GM19467 (cell line): ENCODE measurements around the gene MOCS1.

Experiments
- ATAC-seq: cut with Tn5 transposase; IDR thresholded peaks from one replicate; pipeline ENCODE4 v1.9.1; 2021; ENCODE audit warnings: mild to moderate bottlenecking, moderate library complexity; ENCODE audit not compliant: unreplicated experiment

The MOCS1 gene

DNA sequence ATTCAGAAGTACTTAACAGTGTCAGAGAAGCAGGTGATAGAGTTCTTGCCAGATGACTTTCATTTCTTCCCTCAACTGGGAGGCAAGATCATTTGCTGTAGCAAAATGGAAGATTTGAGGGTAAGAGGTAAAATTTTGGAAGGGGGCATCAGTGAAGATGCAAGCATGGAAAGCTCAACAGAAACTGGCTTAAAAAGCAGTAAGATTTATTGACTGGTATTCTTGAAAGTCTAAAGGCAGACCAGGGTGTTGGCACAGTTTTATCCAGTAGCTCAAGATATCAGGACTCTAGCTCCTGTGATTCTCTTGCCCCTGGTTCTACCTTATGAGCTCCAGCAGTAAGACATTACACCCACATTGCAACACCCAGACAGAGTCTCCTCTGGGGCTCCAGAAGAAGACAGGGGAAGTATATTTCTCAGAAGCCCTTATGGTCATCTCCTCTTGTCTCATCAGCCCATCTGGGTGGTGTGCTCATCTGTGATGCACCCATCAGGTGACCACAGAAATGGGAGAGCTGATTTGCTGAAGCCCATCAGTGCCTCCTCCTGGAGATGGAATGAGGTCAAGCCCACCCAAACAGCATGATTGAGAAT is 16.0 kb upstream of the MOCS1 start:
- ATAC-seq = no peak

- ATAC-seq = no peak
These were observed 14.0 kb upstream of the MOCS1 start for GRCh38 chr6:39948199-39948791.

GRCh38 chr6:39947611-39948068 is 13.4 kb upstream of the MOCS1 start:
- no peak for ATAC-seq

DNA sequence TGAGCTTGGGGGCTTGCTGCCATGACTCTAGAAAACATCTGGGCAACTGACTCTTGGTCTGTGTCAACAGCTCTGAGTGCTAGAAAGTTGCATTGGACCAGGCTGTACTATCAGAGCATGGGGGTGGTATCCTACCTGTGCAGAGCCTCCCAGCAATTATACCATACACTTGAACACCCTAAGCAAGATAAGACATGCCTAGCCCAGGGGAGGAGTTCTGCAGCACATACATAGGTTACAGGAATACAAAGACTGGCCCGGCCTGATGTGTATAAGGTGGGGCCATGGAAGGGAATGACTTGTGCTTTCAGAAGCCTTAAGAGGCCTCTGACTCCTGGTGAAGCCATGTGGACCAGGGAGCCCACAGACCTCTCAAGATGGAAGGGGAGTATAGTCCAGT is 11.4 kb upstream of the MOCS1 start:
- no peak for ATAC-seq

GRCh38 chr6:39942903-39943580 is 8.8 kb upstream of the MOCS1 start:
- no peak for ATAC-seq

- no peak for ATAC-seq
These were observed 7.6 kb upstream of the MOCS1 start for GRCh38 chr6:39941820-39942219.

- ATAC-seq = no peak
These were observed 6.9 kb upstream of the MOCS1 start for GRCh38 chr6:39941138-39941537.

GRCh38 chr6:39938773-39939654 is 4.8 kb upstream of the MOCS1 start:
- ATAC-seq = no peak

- ATAC-seq = no peak
These were observed 3.5 kb upstream of the MOCS1 start for GRCh38 chr6:39937686-39938333.

- no peak for ATAC-seq
These were observed 2.6 kb upstream of the MOCS1 start for GRCh38 chr6:39936857-39937256.

- no peak for ATAC-seq
These were observed 979 bp upstream of the MOCS1 start for GRCh38 chr6:39935241-39935640.

GRCh38 chr6:39933669-39934130 is 562 bp downstream of the MOCS1 start:
- ATAC-seq = no peak

DNA sequence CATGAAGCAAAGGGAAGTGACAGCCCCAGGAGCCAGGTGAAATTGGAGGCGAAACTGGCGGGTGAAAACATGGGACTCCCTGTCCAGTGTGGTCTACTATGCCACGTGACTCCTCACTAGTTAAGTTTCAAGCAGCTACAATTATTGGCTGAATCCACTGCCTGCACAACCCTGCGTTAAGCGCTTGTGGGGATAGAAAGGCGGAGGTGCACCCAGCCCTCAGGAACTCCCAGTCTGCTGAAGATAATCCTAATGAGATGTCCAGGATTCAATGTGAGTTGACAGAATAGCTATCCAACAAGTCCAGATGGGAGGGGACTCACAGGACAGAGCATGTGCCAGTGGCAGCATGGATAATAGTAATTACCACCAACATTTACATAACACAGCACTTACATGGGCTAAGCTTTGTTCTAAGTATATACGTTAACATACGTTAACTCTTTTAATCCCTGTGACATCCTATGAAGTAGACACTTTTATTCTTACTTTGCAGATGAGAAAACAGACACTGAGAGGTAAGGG is 1.8 kb downstream of the MOCS1 start:
- ATAC-seq = no peak

DNA sequence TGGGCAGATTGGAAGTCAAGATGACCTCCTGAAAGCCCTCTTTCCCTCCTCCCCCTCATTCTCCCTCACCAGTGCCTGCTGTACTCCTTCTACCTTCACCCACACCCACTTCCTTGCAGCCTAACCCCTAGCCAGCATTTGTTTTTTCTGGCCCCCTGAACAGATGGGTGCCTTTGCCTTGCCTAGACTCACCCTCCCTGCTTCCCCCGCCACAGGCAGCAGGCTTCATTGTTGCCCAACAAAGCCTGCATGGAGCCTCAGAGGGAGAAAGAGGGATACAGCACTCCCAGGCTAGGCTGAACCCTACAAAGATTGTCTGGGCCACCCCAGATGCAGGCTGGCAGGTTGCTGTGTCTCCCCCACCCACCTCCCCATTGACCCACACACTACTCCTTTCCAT is 2.7 kb downstream of the MOCS1 start:
- ATAC-seq = no peak

- ATAC-seq = no peak
These were observed 3.7 kb downstream of the MOCS1 start for GRCh38 chr6:39930540-39930939.

DNA sequence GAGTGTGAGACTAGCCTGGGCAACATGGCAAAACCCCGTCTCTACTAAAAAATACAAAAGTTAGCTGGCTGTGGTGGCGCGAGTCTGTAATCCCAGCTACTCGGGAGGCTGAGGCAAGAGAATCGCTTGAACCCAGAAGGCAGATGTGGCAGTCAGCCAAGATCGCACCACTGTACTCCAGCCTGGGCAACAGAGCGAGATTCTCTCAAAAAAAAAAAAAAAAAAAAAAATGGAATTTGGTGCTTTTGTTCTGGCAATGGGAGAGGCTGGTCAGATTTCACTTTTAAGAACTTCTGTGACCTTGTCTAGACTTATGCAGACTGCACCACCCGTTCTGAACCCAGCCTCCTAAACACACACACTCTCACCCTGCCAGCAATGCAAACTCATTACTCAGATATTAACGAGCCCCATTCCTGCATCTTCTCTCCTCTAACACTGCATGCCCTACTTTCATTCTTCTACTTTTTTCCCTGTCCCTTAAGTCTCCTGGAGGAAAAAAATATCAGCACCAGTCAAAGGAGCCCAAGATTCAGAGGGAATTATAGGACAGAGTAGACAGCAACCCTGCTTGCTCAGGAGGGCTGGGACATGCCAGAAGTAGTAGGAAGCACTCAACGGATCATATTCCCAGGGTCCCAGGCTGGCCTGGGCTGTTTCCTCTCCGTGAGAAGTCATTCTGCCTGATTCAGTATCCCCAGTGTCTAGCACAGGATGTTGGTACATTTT is 4.4 kb downstream of the MOCS1 start:
- no peak for ATAC-seq

GRCh38 chr6:39929039-39929732 is 5.1 kb downstream of the MOCS1 start:
- no peak for ATAC-seq

DNA sequence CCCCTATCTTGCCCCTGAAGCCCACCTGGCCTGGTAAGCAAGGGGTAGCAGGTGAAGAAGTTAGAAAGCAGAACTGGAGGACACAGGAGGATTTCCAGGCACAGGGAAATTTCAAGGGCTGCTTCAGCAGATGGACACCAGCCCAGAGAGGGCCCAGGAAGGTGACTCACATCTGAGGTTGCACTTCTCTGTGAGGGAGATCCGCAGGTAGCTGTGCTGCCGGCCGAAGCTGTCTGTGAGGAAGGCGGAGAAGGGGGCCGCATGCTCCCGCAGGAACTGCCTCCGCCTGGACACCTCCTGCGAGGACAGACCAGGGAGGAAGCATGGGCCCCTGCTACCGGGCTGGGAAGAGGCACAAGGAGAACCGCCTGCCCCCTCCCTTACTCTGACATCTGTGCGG is 7.1 kb downstream of the MOCS1 start:
- no peak for ATAC-seq

DNA sequence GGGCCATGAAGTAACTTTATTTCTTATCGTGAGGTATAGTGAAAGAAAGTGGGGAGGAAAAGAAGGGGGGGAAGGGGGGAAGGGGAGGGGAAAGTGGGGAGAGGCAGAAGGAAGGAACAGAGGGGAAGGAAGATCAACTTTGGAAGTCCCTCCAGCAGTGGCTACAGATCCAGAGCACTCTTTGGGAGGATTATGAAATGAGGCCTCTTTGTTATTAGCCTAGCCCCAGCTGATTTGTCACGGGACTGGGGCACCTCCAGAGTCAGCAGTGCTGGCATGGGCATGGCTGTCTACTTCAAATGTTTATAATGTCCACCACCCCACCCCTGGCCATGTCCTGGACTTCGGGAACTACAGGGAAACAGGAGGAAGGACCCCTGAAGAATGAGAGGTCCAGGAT is 7.6 kb downstream of the MOCS1 start:
- ATAC-seq = no peak
